GM18870 (cell line): ENCODE measurements around the gene PRR18.

Experiments
- ATAC-seq: cut with Tn5 transposase; IDR thresholded peaks from one replicate; pipeline ENCODE4 v1.9.1; 2021; ENCODE audit warnings: moderate library complexity; ENCODE audit not compliant: unreplicated experiment

Gene PRR18

DNA sequence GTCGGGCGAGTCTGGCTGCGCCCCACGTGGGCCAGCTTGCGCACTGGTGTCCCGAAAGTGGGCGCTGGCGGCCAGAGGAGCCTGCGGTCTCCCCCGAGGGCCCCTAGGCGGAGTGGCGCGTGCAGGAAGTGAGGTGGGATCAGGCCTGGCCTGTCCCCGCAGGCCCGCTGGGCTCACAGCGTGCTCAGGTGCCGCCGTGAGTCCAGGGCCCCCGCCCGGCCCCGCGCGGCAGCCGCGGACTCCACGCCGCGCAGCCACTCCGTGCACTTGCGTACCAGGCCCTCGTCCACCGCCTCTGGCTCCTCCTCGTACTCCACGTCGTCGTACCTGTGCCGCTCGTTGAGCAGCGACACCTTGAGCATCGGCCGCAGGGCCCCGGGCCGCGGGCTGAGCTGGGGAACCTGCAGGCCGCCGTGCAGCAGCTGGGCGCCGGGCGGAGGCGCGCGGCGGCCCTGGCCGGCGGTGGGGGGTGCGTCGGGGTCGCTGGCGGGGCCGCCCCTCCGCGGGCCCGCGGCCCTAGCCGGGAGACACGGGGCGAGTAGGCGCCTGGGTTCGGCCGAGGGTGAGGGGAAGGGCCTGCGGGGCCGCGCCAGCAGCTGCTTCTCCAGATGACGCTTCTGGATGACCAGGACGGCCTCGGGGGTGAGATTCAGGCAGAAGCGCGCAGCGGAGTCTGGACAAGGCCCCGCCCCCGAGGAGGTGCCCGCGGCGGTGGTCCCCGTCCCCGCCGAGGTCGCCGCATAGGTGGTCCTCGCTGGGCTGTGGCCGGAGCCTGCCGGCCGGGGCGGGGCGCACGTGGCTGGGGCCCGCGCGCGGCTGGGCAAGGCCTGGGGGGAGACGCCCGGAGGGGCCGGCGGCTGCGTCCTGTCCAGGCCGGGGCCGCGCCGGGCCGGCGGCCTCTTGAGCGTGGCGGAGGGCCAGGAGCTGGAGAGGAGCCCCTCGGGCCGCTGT, 835 bp downstream of the PRR18 start:
- no peak for ATAC-seq

DNA sequence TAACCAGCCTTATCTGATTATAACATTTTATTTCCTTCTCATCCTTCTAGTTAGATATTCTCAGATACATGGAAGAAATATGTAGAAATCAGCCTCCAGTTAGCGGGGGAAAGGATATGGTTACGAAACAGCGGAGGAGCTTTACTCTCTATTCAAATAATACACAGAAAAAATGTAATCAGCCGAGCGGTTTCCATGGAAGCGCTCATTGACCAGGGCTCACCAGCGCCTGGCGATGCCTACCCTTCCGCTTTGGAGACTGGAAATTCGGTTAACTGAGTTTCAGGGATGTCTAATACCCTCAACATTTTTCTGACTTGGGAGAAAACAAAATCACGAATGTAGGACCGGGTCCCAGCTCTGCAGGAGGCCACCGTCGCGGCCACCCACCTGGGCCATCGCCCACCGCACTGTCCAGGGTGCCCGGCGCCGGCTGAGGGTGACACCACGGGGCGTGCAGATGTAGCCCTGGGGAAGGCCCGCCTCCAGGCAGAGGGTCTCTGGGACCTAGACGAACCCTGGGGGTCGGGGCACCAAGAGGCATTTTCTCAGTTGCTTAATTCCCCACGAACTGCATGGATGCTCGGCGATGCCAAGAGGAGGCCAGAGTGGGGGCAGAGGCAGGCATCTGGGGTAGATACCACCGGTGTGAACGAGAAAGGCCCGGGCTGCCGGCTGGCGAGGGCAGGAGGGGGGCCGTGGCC, 1.7 kb downstream of the PRR18 start:
- no peak for ATAC-seq

DNA sequence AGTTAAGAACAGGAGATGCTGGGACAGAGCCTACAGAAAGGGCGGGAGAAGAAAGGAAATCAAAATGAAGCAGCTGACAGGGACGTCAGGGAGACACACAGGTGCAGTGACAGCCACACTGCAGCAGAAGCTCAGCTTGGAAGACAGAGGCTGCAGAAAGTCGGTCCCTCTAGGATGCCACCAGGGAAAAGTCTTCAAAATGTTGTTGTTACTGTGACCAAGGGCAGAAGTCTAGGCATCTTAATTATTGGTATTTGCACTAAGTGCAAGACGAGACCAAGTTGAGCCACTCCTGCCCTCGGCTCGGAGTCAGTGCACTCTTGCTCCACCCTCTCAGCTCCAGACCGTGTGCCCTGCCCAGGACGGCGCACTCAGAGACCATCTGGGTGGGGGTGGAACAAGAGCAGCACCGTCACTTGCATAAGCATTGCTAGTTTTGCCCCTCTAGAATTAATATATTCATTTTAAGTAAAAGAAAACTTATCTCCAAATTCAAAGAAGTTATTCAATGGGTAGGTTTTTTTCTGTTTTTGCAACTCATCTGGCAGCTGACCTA, 2.6 kb downstream of the PRR18 start:
- ATAC-seq: no peak

DNA sequence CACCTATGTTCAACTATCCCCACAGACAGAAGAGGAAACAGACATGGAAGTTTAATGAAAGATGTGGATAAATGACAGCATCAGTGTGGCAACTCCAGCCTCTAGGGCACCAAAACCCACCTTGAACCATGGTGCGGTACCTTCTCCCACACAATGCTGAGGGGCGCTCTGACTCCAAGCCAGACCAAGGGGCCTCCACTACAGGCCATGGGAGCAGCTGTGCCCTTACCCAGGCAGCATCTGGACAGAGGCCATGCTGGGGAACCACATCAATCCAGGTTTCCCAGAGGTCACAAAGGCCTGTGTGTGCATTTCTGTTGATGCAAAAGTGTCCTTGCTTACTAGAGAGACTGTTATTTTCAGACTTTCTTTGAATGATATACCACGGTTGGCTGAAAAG, 4.1 kb downstream of the PRR18 start:
- no peak for ATAC-seq

DNA sequence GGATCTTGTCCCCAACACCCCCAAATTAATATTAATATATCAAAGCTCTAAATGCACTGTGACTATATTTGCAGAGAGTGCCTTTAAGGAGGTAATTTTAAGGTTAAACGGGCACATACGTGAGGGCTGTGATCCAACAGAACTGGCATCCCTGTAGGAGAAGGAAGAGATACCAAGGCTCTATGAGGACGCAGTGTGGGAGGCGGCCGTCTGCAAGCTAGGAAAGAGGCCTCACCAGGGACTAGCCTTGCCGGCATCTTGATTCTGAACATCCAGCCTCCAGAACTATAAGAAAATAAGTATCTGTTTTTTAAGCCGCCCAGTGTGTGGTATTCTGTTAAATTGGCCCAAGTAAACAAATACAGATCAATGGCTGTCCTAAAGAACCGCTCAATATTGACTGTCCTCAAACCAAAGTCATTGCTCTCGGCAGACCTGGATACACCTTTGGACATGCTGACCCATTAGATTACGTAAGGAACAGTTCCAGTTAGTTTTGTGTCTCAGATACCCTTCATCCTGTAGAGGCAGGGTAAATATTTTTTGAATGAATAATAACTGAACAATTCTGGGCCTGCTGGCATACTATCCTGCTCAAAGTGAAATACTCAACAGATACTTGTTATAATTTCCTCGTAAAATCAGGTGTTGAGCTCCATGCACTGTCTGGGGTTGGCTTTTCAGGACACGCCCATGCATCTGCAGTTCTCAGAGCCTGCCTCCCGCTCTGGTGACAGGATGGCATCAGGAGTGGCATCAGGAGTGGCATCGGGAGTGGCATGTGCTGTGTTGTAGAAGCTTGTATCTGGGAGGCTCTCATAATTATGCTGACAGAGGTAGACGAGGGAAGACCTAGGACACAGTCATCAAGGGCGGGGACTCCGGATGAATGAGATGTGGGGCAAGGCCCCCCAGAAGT, 6.3 kb downstream of the PRR18 start:
- ATAC-seq: no peak

DNA sequence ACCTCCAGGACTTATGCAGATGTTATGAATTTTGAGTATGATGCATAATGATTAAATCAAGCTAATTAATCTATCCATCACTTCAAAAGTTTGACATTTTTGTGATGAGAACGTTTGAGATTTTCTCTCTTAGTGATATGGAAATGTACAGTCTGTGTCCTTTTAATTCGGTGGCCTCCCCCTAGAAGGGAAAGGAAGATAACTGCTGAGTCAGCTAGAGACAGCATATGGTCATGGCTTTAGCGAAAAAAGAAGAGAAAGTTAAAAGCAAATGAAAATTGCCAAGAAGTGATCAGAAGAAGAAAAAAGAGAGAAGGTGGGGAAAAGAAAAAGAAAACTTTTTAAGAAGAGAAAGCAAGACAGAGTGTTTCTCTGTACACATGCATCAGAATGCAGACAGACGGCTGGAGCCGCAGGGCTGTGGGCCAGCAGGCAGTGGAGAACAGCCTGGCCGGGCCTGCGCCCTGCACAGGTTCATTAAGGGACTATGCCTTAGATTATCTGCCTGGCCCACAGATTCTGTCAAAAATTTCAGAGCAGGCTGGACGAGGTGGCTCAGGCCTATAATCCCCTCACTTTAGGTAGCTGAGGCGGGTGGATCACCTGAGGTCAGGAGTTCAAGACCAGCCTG, 7.7 kb downstream of the PRR18 start:
- no peak for ATAC-seq

DNA sequence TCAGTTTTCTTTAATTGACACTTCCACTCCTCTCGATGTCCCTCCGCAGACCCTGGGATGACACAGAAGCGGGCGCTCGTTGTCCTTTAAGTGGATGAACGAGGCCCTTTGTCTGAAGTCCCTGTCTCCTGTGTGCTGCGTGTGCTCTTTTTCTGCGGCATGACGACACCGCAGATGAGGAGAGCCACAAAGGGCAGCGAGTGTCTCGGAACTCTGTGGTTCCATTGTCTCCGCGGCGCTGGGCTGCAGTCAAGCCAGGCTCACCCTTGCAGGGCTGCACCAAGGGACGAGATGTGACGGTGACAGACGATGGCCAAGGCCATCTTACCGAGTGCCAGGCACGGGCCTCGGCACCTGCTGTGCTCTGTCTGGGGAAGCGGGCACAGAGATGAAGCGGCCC, 10.6 kb downstream of the PRR18 start:
- no peak for ATAC-seq

DNA sequence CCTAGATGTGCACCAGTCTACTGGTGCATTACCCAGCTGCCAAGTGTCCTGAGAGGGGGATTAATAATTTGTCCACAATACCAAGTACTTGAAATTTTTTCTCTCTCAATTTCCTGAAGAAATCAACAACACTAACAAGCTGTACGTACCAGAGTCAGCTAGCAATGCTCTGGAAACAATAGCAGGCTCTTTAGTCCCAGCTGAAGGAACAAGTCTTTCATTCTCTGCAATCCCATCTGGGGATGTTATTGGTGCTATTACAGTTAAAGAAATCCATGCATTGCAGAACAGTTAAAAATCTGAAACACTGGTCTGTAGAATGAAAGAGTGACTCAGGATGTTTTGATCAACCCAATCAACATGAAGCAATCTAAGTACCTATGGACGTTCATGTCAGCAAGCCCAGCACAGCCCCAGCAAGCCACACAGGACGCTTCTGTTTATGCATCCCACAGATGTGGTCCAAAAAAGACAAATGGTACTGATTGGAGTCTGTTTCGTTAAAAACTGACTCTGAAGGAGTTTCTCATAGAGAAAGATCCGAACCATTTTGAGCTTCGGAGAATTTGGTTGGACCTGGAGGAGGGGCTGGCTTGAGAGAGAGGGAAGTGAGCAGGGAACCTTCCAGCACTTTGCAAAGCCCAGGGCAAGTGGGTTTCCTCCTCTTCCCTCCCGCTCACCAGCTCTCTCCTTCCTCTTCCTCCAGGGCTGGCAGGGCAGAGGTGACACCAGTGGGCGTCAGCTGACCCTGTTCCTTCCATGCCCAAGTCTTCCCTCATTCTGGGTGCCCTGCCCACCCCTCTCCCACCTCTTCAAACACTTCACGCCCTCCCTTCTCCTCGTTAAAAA, 11.9 kb downstream of the PRR18 start:
- no peak for ATAC-seq

DNA sequence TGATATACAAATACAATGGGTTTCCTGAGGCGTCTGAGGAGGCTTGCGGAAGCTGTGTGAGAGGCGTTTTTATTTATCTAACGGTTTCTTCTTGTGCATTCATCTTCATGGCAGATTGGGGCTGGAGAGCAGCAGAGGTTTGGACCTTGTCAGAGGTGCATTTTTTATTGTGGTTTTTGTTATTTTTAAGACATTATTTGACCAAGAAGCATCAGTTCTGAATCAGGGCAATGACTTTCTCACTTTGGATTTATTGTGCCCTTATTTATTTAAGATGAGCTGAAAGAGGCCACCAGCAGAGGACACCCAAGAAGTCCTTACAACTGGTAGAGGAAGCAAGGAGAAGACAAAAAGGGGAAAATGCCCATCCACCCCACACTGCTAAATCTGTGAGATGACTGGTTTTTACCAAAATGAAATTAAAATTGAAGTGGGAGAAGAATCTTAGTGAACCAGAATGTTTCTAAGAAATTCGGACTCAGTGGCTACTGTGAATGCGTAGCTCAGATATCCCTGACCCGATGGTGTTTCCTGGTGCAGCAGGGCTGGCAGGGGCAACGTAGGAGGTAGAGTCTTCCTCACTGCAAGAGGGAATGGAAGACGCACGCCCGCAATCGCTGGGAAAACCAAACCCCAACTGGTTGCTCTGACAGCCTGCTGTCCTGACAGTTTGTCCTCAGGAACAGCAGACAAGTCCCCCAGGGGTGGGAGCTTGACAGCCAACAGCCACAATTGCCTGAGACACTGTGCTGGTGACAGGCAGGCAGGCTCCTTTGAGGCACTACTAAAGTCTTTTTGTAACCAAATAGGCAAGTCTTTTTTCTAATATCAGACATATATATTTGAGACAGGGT, 14.2 kb downstream of the PRR18 start:
- no peak for ATAC-seq

DNA sequence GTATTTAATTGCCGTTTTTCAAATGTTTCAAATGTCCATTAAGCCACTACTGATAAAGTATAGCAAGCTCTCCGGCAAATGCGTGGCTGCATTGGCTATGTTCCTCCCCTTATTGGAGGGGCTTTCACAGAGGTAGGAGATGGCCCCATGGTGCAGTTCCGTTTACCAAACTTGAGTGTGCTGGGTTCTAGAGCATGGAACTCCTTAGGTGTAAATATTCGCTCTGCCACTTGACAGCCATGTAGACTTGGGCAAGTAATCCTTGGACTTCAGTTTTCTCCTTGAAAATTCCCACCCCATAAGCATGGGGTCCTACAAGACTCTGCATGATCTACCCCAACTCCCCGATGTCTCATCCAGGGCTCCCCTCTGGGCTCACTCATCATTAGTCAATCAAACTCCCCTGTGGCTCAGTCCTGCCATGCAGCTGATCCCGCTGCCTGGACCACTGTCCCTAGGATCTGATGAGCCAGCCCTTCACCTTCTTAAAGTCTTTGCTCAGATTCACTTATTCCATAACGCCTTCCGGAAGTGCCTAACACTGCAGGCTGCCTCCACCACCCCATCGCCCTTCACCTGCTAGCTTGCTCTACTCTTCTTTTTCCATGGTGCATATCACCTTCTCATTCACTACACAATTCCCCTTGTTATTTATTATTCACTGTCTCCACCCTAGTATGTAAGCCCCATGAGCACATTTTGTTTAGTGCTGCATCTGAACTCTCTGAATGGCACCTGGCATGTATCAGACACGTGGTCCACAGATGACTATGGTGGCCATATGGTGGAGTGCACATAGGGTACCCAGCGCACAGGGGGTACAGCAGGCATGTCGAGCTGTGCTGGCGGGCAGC, 18.8 kb downstream of the PRR18 start:
- no peak for ATAC-seq

DNA sequence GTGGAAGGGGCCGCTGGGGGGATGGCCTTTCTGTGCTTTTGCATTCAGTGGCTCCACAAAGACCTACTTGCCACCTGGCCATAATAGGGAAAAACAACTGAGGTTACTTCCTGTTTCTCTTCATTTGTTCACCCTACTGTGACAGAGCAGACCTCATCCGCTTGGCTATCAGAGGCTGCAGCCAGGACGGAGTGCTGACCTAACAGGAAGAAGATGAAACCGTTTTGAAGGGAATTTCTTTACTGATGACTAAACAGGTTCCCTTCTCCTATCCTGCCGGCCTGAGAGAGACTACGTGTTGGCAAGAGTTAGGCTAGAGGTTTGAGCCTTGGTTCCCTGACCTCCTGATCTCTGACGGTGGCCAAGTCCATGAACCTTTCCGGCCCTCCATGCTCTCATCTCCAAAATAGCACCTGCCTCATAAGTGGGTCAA, 21.3 kb downstream of the PRR18 start:
- ATAC-seq: peak; percentile 94

DNA sequence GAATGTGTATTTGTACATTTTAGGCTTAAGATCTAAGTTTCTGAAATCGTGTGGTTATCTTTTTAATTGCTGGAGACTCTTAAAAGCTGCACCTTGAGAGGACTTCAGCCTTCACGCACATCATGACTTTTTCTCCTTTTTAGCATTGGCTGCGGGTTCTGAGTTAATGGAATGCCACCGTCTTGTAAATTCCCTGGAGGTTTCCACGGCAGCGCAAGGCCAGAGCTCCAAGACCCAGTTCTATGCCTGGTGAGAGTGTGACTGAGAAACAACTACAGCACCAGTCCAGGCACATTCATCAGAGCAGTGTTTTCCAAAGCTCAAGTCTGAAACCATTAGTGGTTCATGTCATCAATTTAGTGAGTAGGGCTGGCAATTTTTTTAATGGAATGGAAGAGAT, 23.0 kb downstream of the PRR18 start:
- no peak for ATAC-seq

DNA sequence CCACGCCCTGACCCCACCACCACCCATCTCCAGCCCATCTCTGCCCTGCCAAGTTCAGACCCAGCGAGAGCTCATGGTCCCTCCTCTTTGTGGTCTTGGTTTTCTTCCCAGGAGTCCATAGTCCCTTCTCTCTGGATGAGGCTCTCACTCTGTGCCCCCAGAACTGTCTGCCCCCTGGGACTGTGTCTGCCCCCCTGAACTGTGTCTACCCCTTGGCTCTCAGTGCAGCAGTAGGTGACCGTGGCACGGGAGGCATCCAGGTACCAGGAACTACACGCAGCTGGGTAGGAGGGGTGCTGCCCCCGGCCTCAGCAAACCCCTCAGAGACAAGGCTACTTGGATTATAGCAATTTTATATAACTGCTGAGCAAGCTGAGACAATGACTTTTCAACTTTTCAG, 23.6 kb downstream of the PRR18 start:
- ATAC-seq: no peak

DNA sequence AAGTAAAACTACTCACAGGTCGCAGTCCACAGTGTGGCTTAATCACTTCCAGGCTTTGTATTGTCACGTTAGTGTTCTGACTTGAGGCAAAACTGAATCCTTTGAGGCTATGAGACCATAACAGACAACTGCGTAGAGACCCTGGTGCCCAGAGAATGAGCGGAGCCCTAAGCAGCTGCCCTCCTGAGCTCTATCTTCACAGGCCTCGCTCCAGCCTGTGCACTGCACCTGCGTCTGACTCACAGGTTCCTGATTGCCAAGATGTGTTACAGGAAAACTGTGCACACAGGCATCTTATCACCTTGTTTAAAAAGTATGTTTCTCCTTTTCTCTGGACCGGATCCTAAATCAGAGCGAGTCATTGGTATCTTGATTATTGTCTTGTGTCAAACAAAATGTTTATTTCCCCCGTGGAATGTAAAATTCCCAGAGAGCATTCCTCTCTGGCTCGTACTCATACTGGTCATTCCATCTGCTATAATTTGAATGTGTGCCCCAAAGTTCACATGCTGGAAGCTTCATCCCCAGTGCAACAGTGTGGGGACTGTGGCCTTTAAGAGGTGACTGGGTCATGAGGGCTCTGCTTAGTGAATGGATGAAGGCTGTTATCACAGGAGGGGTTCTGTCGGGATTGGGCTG, 25.7 kb downstream of the PRR18 start:
- ATAC-seq: no peak

DNA sequence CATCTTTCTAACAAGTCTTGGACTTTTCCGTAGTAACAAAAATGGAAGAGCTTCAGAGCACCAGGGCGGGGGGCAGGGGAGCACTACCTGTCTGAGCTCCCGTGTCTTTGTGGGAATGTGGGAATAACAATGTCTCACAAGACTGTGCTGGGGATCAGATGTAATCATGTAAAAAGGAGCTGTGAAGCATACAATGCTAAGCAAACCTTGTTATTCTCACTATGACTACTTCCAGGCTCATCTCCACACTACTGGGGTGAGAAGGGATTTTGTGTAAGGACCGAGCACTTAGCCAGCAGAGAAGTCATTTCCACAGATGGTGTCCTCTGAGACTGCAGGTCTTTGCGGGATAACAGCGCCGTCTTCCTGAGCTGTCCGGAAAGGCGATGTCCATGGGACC, 27.1 kb downstream of the PRR18 start:
- ATAC-seq: peak; percentile 71

DNA sequence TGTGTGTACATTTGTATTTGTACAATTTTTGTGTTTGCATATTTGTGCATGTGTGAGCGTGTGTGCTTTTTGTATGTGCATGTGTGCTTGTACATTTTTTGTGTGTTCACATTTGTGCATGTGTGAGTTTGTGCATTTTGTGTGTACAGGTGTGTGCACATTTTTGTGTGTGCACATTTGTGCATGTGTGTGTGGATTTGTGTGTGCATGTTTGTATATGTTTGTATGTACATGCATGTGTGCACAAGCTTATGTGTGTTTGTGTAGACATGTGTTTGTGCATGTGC, 28.9 kb downstream of the PRR18 start:
- no peak for ATAC-seq
